ENCODE data around the gene NECTIN3. TPM values are rescaled to one million over a fixed set of nuclear protein-coding genes. Genes with fewer than 3 reads are reported as not detected.

The NECTIN3 gene
- total and polyA plus RNA-seq, 2 donors (not counting 1 experiment from before 2014, with no cell fraction given) = 0.19 to 1.9 TPM

DNA sequence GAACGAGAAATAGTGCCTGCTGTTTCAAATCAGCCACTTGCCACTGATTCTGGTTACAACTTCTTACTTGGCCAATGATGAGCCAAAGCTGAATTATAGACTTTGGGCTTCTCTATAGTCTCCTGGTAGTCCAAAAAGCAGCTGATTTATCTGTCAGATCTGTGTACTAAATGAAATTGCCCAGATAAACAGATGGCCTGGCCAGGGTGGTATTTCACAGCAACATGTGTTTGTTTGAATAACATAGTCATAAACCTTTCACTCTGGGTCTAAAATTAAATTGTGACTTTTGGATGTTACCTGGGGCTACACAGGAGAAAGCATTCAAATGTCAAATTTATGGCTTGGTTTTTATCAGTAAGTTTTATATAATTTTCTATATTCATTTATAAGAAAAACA, 147.0 kb downstream of the NECTIN3 start:
- no peaks in the 10 kb centered on the region for H3K4me1 ChIP-seq (ENCODE audit: control insufficient read depth in 2 of 2, insufficient read depth in 2 of 2, low read length in 2 of 2)
- no peaks in the 10 kb centered on the region for H3K27me3 ChIP-seq (replicated peaks in 1 of 4; ENCODE audit: control extremely low read depth in 1 of 4, control insufficient read depth in 3 of 4, insufficient read depth in 4 of 4, low read length in 3 of 4)
- ChIA-PET POLR2A (no interaction called here), CTCF (no interaction called here)
- Mint-ChIP-seq H3K4me3 (no peak overlapping the region), H3K4me1 (no peaks in the 10 kb centered on the region), H3K27ac (no peak overlapping the region), H3K27me3 (peaks cover 3% of the 10 kb centered on the region), H3K9me3 (ENCODE audit: insufficient read depth) (no peaks in the 10 kb centered on the region)
- H3K4me2 ChIP-seq (replicated peaks; ENCODE audit: low read depth, low read length, poor library complexity, severe bottlenecking) = no peak overlapping the region
- no peak overlapping the region for H2AFZ ChIP-seq (ENCODE audit: insufficient read depth, low read depth, low read length, poor library complexity, severe bottlenecking)
- no peaks in the 10 kb centered on the region for H3K36me3 ChIP-seq (replicated peaks in 1 of 2; ENCODE audit: control extremely low read depth in 1 of 2, control insufficient read depth in 1 of 2, extremely low read depth in 1 of 2, insufficient read depth in 2 of 2, low read length in 1 of 2)
- ATAC-seq (ENCODE audit: low read depth) (no peak), DNase-seq (no peak)
- no peaks in the 10 kb centered on the region for H4K20me1 ChIP-seq (ENCODE audit: control insufficient read depth, insufficient read depth, low read length, poor library complexity, severe bottlenecking)
- 80% methylated on average over 1 of the region's 1 CpG for WGBS (ENCODE audit: insufficient coverage)
- H3K79me2 ChIP-seq (ENCODE audit: control insufficient read depth, insufficient read depth, low read length) = no peaks in the 10 kb centered on the region
- H3K27ac ChIP-seq (ENCODE audit: low read length in 2 of 2) = no peak overlapping the region
- no peak overlapping the region for H3K9ac ChIP-seq (ENCODE audit: low read length)
- H3K4me3 ChIP-seq (ENCODE audit: control extremely low read depth in 1 of 5, extremely low read depth in 1 of 5, insufficient read depth in 1 of 5, low read depth in 2 of 5, low read length in 4 of 5) = no peak overlapping the region
- intact Hi-C loops (cut with micrococcal nuclease) = no loop called here
- no peak for TF ChIP-seq EZH2 (IDR thresholded peaks at IDR 0.05; ENCODE audit: borderline replicate concordance, insufficient read depth, low read depth, low read length, poor library complexity, severe bottlenecking)
- TF ChIP-seq, protein P1, sequence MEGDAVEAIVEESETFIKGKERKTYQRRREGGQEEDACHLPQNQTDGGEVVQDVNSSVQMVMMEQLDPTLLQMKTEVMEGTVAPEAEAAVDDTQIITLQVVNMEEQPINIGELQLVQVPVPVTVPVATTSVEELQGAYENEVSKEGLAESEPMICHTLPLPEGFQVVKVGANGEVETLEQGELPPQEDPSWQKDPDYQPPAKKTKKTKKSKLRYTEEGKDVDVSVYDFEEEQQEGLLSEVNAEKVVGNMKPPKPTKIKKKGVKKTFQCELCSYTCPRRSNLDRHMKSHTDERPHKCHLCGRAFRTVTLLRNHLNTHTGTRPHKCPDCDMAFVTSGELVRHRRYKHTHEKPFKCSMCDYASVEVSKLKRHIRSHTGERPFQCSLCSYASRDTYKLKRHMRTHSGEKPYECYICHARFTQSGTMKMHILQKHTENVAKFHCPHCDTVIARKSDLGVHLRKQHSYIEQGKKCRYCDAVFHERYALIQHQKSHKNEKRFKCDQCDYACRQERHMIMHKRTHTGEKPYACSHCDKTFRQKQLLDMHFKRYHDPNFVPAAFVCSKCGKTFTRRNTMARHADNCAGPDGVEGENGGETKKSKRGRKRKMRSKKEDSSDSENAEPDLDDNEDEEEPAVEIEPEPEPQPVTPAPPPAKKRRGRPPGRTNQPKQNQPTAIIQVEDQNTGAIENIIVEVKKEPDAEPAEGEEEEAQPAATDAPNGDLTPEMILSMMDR (IDR thresholded peaks at IDR 0.05) = no peak
- no peaks in the 10 kb centered on the region for H3K9me3 ChIP-seq (ENCODE audit: control extremely low read depth in 1 of 3, control insufficient read depth in 2 of 3, insufficient read depth in 1 of 3, low read length in 2 of 3)

DNA sequence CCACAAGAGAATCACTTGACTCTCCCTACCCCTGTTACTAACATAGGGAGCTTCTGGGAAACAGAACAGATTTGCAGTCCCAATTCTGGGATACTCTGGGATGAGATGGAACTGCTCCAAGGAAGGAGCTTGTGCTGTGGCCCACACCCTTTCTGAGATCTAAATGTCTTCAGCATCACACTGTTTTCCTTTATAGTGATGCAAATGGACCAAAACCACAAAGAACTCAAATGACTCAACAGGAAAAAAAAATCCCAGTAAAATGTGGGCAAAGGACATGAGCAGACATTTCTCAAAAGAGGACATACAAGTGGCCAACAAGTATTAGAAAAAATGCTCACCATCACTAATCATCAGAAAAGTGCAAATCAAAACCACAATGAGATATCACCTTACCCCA, 155.6 kb downstream of the NECTIN3 start:
- no peak overlapping the region for H3K4me3 ChIP-seq (ENCODE audit: control extremely low read depth in 1 of 5, extremely low read depth in 1 of 5, insufficient read depth in 1 of 5, low read depth in 2 of 5, low read length in 4 of 5)
- no peak overlapping the region for H3K27ac ChIP-seq (ENCODE audit: low read length in 2 of 2)
- H4K20me1 ChIP-seq (ENCODE audit: control insufficient read depth, insufficient read depth, low read length, poor library complexity, severe bottlenecking) = no peaks in the 10 kb centered on the region
- H3K4me1 ChIP-seq (ENCODE audit: control insufficient read depth in 2 of 2, insufficient read depth in 2 of 2, low read length in 2 of 2) = no peaks in the 10 kb centered on the region
- ATAC-seq (ENCODE audit: low read depth) (no peak), DNase-seq (no peak)
- H2AFZ ChIP-seq (ENCODE audit: insufficient read depth, low read depth, low read length, poor library complexity, severe bottlenecking) = no peak overlapping the region
- H3K9me3 ChIP-seq (ENCODE audit: control extremely low read depth in 1 of 3, control insufficient read depth in 2 of 3, insufficient read depth in 1 of 3, low read length in 2 of 3) = peaks cover 0 to 4% (median 1%) of the 10 kb centered on the region in 3 donors
- Mint-ChIP-seq H3K9me3 (ENCODE audit: insufficient read depth) (no peaks in the 10 kb centered on the region), H3K4me3 (no peak overlapping the region), H3K27ac (no peak overlapping the region), H3K27me3 (no peaks in the 10 kb centered on the region), H3K4me1 (no peaks in the 10 kb centered on the region)
- ChIA-PET POLR2A (no interaction called here), CTCF (no interaction called here)
- H3K79me2 ChIP-seq (ENCODE audit: control insufficient read depth, insufficient read depth, low read length) = no peaks in the 10 kb centered on the region
- H3K27me3 ChIP-seq (replicated peaks in 1 of 4; ENCODE audit: control extremely low read depth in 1 of 4, control insufficient read depth in 3 of 4, insufficient read depth in 4 of 4, low read length in 3 of 4) = no peaks in the 10 kb centered on the region
- H3K9ac ChIP-seq (ENCODE audit: low read length) = no peak overlapping the region
- no peaks in the 10 kb centered on the region for H3K36me3 ChIP-seq (replicated peaks in 1 of 2; ENCODE audit: control extremely low read depth in 1 of 2, control insufficient read depth in 1 of 2, extremely low read depth in 1 of 2, insufficient read depth in 2 of 2, low read length in 1 of 2)
- H3K4me2 ChIP-seq (replicated peaks; ENCODE audit: low read depth, low read length, poor library complexity, severe bottlenecking) = no peak overlapping the region
- TF ChIP-seq, protein P1 (IDR thresholded peaks at IDR 0.05) = no peak
- TF ChIP-seq EZH2 (IDR thresholded peaks at IDR 0.05; ENCODE audit: borderline replicate concordance, insufficient read depth, low read depth, low read length, poor library complexity, severe bottlenecking) = no peak
- intact Hi-C loops (cut with micrococcal nuclease) = no loop called here
